GM21367 (cell line): ENCODE results near the gene MPP4.
"Not testable (repeated sequence)": the region's sequence is repeated elsewhere in the genome, so short reads cannot be mapped to it uniquely, and the experiment has no call there.

Experiments
- ATAC-seq: cut with Tn5 transposase; IDR thresholded peaks from one replicate; pipeline ENCODE4 v1.9.1; 2021; ENCODE audit not compliant: unreplicated experiment

MPP4 gene

GRCh38 chr2:201673546-201673945, 24.9 kb downstream of the MPP4 start:
- no peak for ATAC-seq

- not testable (repeated sequence) for ATAC-seq
Measured at GRCh38 chr2:201671205-201671604, 27.2 kb downstream of the MPP4 start.

- no peak for ATAC-seq
Measured at GRCh38 chr2:201669865-201670264, 28.6 kb downstream of the MPP4 start.

- ATAC-seq: no peak
Measured at GRCh38 chr2:201668402-201668910, 30.0 kb downstream of the MPP4 start.

- no peak for ATAC-seq
Measured at GRCh38 chr2:201664334-201664733, 34.1 kb downstream of the MPP4 start.

- ATAC-seq: no peak
Measured at GRCh38 chr2:201661366-201661765, 37.1 kb downstream of the MPP4 start.

GRCh38 chr2:201660293-201660895, 38.0 kb downstream of the MPP4 start:
- no peak for ATAC-seq

GRCh38 chr2:201656740-201657139, 41.7 kb downstream of the MPP4 start:
- ATAC-seq: no peak

- ATAC-seq: no peak
Measured at GRCh38 chr2:201656102-201656501, 42.3 kb downstream of the MPP4 start.

- no peak for ATAC-seq
Measured at GRCh38 chr2:201654616-201655384, 43.6 kb downstream of the MPP4 start.

GRCh38 chr2:201653221-201653620, 45.2 kb downstream of the MPP4 start:
- no peak for ATAC-seq

- ATAC-seq: no peak
Measured at GRCh38 chr2:201649442-201649841, 49.0 kb downstream of the MPP4 start.

- no peak for ATAC-seq
Measured at GRCh38 chr2:201647431-201647830, 51.0 kb downstream of the MPP4 start.

GRCh38 chr2:201644001-201644400, 54.4 kb downstream of the MPP4 start:
- no peak for ATAC-seq

- ATAC-seq: peak; percentile 45
Measured at GRCh38 chr2:201643216-201643890, 55.1 kb downstream of the MPP4 start, which contains the start of gene TMEM237. Gene TMEM237, minus strand, starts transcription at chr2:201643503. Its CDS starts 103 bp downstream, at chr2:201643400.

- ATAC-seq: peak; percentile 73
Measured at GRCh38 chr2:201642579-201643215, 55.7 kb downstream of the MPP4 start.

GRCh38 chr2:201642086-201642578, 56.3 kb downstream of the MPP4 start:
- peak; percentile 39 for ATAC-seq

GRCh38 chr2:201639205-201639604, 59.2 kb downstream of the MPP4 start:
- ATAC-seq: no peak

GRCh38 chr2:201638326-201638725, 60.1 kb downstream of the MPP4 start:
- ATAC-seq: no peak

- no peak for ATAC-seq
Measured at GRCh38 chr2:201633661-201634249, 64.7 kb downstream of the MPP4 start.

GRCh38 chr2:201631041-201631440, 67.4 kb downstream of the MPP4 start:
- ATAC-seq: no peak
